HG02759 (cell line): Measurements from ENCODE around the gene CTSE.

Experiments
- ATAC-seq: cut with Tn5 transposase; IDR thresholded peaks from one replicate; pipeline ENCODE4 v1.9.1; 2021; ENCODE audit warnings: mild to moderate bottlenecking, moderate library complexity; ENCODE audit not compliant: unreplicated experiment

Gene CTSE

GRCh38 chr1:206050655-206051235 lies 27.1 kb upstream of the CTSE start:
- ATAC-seq = peak; percentile 88

- no peak for ATAC-seq
Measured at GRCh38 chr1:206049919-206050600, 26.4 kb upstream of the CTSE start.

- peak; percentile 34 for ATAC-seq
Measured at GRCh38 chr1:206049293-206049692, 25.6 kb upstream of the CTSE start.

GRCh38 chr1:206048582-206048981 lies 24.9 kb upstream of the CTSE start:
- no peak for ATAC-seq

- ATAC-seq = no peak
Measured at GRCh38 chr1:206047271-206047670, 23.6 kb upstream of the CTSE start.

GRCh38 chr1:206041640-206042039 lies 17.9 kb upstream of the CTSE start:
- ATAC-seq = peak; percentile 72

GRCh38 chr1:206040328-206040727 lies 16.6 kb upstream of the CTSE start:
- ATAC-seq = no peak

- ATAC-seq = no peak
Measured at GRCh38 chr1:206039046-206039973, 15.6 kb upstream of the CTSE start.

GRCh38 chr1:206037581-206037980 lies 13.9 kb upstream of the CTSE start:
- no peak for ATAC-seq

GRCh38 chr1:206036663-206037455 lies 13.2 kb upstream of the CTSE start:
- ATAC-seq = no peak

GRCh38 chr1:206035027-206035426 lies 11.3 kb upstream of the CTSE start:
- no peak for ATAC-seq

GRCh38 chr1:206032380-206033140 lies 8.9 kb upstream of the CTSE start:
- no peak for ATAC-seq

GRCh38 chr1:206030714-206031113 lies 7.0 kb upstream of the CTSE start:
- ATAC-seq = peak; percentile 75

- no peak for ATAC-seq
Measured at GRCh38 chr1:206030191-206030590, 6.5 kb upstream of the CTSE start.

GRCh38 chr1:206029484-206029883 lies 5.8 kb upstream of the CTSE start:
- ATAC-seq = no peak

- no peak for ATAC-seq
Measured at GRCh38 chr1:206025283-206025820, 1.7 kb upstream of the CTSE start.

GRCh38 chr1:206022766-206023165 lies 929 bp downstream of the CTSE start:
- no peak for ATAC-seq

- no peak for ATAC-seq
Measured at GRCh38 chr1:206021626-206022365, 1.9 kb downstream of the CTSE start.

GRCh38 chr1:206021008-206021625 lies 2.6 kb downstream of the CTSE start:
- no peak for ATAC-seq
